Lower leg skin (tissue), 3 donors: ENCODE results near the gene DOHH.

Source experiments
- POLR2A ChIP-seq, 2 donors: fragments of 450-650 bp; IDR thresholded peaks; one replicate each; pipeline ENCODE4 v1.6.1; 2016 to 2017; ENCODE audit warnings: antibody characterized with exemption in 2 of 2, mild to moderate bottlenecking in 1 of 2, moderate library complexity in 1 of 2
- TF ChIP-seq, protein P1 (sequence below), 3 donors: fragments of 450-650 bp; IDR thresholded peaks; one replicate each; pipeline ENCODE4 v1.5.1; 2016; ENCODE audit warnings: antibody characterized with exemption in 3 of 3, mild to moderate bottlenecking in 3 of 3, moderate library complexity in 2 of 3

DNA sequence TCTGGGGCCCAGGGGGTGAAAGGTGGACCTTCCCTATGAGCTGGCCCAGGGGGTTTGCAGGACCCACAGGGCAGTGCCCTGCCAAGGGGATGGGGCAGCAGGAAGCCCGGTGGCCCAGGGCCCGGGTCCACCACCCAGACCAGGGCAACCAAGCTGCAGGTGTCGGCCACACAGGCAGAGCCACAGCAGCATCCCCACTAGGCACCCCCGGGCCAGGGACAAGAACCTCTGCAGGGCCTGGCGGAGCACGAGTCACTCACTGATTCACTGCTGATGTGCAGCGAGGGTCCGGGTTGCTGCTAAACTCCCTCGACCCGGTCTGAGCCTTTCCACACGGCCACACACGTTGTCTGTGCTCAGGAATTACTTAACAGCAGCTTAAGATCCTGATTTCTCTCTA, 14.5 kb upstream of the DOHH start:
- TF ChIP-seq, protein P1, sequence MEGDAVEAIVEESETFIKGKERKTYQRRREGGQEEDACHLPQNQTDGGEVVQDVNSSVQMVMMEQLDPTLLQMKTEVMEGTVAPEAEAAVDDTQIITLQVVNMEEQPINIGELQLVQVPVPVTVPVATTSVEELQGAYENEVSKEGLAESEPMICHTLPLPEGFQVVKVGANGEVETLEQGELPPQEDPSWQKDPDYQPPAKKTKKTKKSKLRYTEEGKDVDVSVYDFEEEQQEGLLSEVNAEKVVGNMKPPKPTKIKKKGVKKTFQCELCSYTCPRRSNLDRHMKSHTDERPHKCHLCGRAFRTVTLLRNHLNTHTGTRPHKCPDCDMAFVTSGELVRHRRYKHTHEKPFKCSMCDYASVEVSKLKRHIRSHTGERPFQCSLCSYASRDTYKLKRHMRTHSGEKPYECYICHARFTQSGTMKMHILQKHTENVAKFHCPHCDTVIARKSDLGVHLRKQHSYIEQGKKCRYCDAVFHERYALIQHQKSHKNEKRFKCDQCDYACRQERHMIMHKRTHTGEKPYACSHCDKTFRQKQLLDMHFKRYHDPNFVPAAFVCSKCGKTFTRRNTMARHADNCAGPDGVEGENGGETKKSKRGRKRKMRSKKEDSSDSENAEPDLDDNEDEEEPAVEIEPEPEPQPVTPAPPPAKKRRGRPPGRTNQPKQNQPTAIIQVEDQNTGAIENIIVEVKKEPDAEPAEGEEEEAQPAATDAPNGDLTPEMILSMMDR (IDR thresholded peaks at IDR 0.05) = no peak
- TF ChIP-seq POLR2A (IDR thresholded peaks at IDR 0.05) = no peak
